Subcutaneous adipose tissue (tissue), 4 donors: ENCODE results near the gene CAPN15. TPM values are rescaled to one million over a fixed set of nuclear protein-coding genes. Genes with fewer than 3 reads are reported as not detected.

Experiments
- total RNA-seq, 4 donors: library from RNA; depleted of rRNA; stranded (reverse); fragments of >200 nt; gene quantifications; one replicate each; pipeline ENCODE4 v1.1.0, GENCODE V29; 2016
- TF ChIP-seq, protein P1 (sequence below): fragments of 450-650 bp; IDR thresholded peaks from one replicate; pipeline ENCODE4 v1.5.1; 2016; ENCODE audit warnings: low read depth, mild to moderate bottlenecking, control low read depth, antibody characterized with exemption, moderate library complexity

CAPN15 gene
- 10 to 100 TPM in 3 of 4 donors, 1 to 10 TPM in 1; 7.6 to 30.0 (median 13.3) TPM for total RNA-seq

GRCh38 chr16:527015-527903 is at the start of gene CAPN15:
Gene CAPN15 (plus strand): TSS chr16:527712. CDS start chr16:546839, 19,127 bp downstream.
- TF ChIP-seq, protein P1, sequence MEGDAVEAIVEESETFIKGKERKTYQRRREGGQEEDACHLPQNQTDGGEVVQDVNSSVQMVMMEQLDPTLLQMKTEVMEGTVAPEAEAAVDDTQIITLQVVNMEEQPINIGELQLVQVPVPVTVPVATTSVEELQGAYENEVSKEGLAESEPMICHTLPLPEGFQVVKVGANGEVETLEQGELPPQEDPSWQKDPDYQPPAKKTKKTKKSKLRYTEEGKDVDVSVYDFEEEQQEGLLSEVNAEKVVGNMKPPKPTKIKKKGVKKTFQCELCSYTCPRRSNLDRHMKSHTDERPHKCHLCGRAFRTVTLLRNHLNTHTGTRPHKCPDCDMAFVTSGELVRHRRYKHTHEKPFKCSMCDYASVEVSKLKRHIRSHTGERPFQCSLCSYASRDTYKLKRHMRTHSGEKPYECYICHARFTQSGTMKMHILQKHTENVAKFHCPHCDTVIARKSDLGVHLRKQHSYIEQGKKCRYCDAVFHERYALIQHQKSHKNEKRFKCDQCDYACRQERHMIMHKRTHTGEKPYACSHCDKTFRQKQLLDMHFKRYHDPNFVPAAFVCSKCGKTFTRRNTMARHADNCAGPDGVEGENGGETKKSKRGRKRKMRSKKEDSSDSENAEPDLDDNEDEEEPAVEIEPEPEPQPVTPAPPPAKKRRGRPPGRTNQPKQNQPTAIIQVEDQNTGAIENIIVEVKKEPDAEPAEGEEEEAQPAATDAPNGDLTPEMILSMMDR: no peak

DNA sequence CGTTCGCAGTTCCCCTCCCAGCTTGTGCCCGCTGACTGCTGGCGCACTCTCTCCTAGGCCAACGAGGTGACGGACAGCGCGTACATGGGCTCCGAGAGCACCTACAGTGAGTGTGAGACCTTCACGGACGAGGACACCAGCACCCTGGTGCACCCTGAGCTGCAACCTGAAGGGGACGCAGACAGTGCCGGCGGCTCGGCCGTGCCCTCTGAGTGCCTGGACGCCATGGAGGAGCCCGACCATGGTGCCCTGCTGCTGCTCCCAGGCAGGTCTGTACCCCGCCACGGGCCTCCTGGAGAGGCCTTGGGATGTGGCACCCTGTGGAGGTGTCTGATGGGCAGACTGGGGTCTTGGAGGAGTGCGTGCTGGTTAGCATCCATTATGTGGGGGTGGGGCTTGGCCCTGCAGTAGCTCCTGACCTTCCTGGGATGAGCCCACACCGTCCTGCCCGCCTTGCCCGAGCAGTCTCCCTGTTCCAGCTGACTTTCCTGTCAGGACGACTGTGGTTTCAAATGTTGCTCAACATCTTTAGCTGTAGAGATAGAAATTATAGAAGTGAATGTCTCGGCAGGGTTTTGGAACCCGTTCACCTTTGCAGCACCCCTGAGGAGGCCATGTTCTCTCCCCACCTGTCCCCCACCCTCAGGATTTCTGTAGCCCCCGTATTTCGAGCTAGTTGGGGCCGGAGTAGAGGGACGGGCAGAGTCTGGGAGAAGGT is 44.9 kb upstream of the CAPN15 start:
- TF ChIP-seq, protein P1: no peak

DNA sequence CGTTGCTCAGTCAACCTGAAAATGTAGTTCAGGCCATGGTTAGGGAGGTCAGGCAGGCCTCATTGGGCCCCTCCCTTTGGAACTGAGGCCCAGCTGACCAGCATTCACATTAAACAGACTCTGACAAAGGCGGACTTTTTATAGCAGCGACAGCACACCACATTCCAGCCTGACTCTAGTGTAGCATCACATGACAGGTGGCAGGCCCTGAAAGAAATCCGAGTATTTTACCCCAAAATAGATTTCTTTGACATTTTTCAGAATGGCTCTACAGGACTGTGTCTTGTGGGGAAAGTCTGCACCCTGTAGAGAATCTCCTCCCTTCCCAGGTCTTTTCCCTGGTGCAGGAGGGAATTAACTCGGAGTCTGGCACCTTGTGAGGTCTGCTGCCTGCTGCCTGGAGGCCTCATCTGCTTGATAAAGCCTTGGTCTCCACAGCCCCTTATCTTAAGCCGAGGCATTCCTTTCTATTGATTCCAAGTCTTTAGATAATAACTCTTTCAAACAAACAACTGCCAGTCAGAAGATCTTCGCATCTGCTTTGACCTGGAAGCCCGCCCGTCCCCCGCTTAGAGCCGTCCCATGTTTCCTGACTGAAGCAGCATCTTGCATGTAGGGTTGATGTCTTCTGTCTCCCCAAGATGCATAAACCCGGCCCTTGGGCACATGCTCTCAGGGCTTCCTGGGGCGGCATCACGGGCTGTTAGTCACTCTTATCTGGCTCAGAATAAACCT is 44.0 kb upstream of the CAPN15 start:
- TF ChIP-seq, protein P1: no peak

- TF ChIP-seq, protein P1: no peak
Observed at GRCh38 chr16:489606-490005, 37.9 kb upstream of the CAPN15 start.

GRCh38 chr16:490768-491167 is 36.7 kb upstream of the CAPN15 start:
- TF ChIP-seq, protein P1: no peak

GRCh38 chr16:491220-491919 is 36.1 kb upstream of the CAPN15 start:
- TF ChIP-seq, protein P1: no peak
